Glutamatergic neuron (in vitro differentiated cells): ENCODE data around the gene FAAP100. TPM values are rescaled to one million over a fixed set of nuclear protein-coding genes. Genes with fewer than 3 reads are reported as not detected.

Experiments
- DNase-seq: peaks from one replicate; pipeline ENCODE4 v3.0.0; 2022
- H3K27ac Mint-ChIP-seq: one replicate; pipeline ENCODE4 v1.8.0; 2020; ENCODE audit warnings: mild to moderate bottlenecking, mixed read lengths, inconsistent platforms; ENCODE audit not compliant: unreplicated experiment
- H3K27me3 Mint-ChIP-seq: one replicate; pipeline ENCODE4 v1.8.0; 2020; ENCODE audit warnings: mild to moderate bottlenecking, moderate library complexity, mixed read lengths, inconsistent platforms; ENCODE audit not compliant: unreplicated experiment
- H3K36me3 Mint-ChIP-seq: one replicate; pipeline ENCODE4 v1.8.0; 2020; ENCODE audit warnings: mild to moderate bottlenecking, mixed read lengths, inconsistent platforms; ENCODE audit not compliant: unreplicated experiment
- H3K4me1 Mint-ChIP-seq: one replicate; pipeline ENCODE4 v1.8.0; 2020; ENCODE audit warnings: mild to moderate bottlenecking, low read depth, mixed read lengths, inconsistent platforms; ENCODE audit not compliant: unreplicated experiment
- H3K4me3 Mint-ChIP-seq: one replicate; pipeline ENCODE4 v1.8.0; 2020; ENCODE audit warnings: mild to moderate bottlenecking, mixed read lengths, inconsistent platforms; ENCODE audit not compliant: unreplicated experiment
- H3K9me3 Mint-ChIP-seq: one replicate; pipeline ENCODE4 v1.8.0; 2020; ENCODE audit warnings: mild to moderate bottlenecking, moderate library complexity, mixed read lengths, inconsistent platforms; ENCODE audit not compliant: unreplicated experiment
- CTCF ChIP-seq: fragments of 200-600 bp; sonication (generic); IDR thresholded peaks from one replicate; pipeline ENCODE4 v1.5.0; 2021; ENCODE audit not compliant: partially characterized antibody, unreplicated experiment
- total RNA-seq: library from RNA; stranded (reverse); fragmentation: NEBNext Ultra II Directional; extraction: Animal tissue kit (Norgen Biotek cat#: 25700); gene quantifications from one replicate; pipeline ENCODE4 v1.2.1, GENCODE V29; 2021; ENCODE audit not compliant: unreplicated experiment

FAAP100 gene
- total RNA-seq, 1 donor from 2014 or later, result 56.5 TPM

DNA sequence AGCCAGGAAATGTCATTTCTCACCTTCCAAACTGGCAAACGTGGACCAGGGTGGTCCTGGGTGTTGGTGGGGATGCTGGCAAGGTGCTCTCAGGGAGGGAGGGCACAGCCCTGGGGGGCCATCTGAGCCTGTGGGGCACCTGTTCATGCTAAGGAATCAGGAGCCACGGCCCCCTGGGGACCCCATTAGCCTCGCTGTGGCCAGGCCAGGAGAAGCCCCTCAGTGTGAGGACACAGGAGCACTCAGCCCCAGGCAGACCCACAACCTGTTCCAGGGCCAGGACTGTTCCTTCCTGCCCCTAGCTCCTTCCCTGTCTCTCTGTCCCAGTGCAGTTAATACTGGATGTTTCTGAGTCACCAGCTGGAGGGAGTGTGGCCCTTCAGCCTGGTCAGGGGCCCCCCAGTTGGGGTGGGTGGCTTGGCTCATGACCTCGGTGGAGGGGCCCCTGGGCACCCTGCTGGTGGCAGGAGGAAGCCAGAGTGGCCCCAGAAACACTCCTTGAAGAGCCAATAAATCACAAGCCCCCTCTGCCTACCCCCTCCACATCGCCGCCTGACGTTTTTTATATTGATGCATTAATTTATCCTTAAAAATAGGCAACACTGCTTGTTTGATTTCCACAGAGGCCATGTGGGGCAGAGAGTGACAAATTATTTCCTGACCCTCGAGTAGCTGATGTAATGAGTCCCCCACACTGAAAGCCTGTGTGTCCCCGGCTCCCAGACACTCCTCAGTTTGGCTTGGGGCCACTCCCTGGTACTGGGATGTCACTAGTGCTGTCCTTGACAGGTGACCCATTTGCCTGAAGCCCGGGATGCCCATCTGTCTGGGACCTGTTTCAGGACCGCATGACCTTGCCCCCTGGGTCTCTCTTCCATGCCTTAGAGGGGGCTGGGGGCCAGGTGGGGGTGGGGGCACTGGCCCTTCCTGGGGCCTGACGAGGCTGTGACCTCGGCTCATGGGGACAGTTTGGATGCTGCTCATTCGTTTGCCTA lies 61.9 kb downstream of the FAAP100 start:
- peaks cover 11% of the 10 kb centered on the region for H3K27me3 Mint-ChIP-seq
- peak overlapping the region; percentile 87 for H3K4me3 Mint-ChIP-seq
- peak; percentile 56 for DNase-seq
- TF ChIP-seq CTCF, result no peak
- peak overlapping the region; percentile 95 for H3K27ac Mint-ChIP-seq
- no peaks in the 10 kb centered on the region for H3K36me3 Mint-ChIP-seq
- peaks cover 11% of the 10 kb centered on the region for H3K9me3 Mint-ChIP-seq
- H3K4me1 Mint-ChIP-seq, result peaks cover 37% of the 10 kb centered on the region

Other genes with a start within 250 kb of the FAAP100 start
- gene BAHCC1, start 156.9 kb downstream of the FAAP100 start, total RNA-seq, result 111 TPM
- gene ACTG1, start 39.6 kb downstream of the FAAP100 start, total RNA-seq, result 5,342 TPM
- gene FSCN2, start 24.0 kb downstream of the FAAP100 start, total RNA-seq, result 6.1 TPM
- 137 TPM for gene NPLOC4, start 84.8 kb upstream of the FAAP100 start, total RNA-seq
- gene TSPAN10, start 84.8 kb upstream of the FAAP100 start, total RNA-seq, result not detected
- gene PDE6G, start 104.2 kb upstream of the FAAP100 start, total RNA-seq, result not detected
- gene OXLD1, start 114.3 kb upstream of the FAAP100 start, total RNA-seq, result 24.7 TPM
- gene CCDC137, start 114.4 kb upstream of the FAAP100 start, total RNA-seq, result 33.8 TPM
- 55.2 TPM for gene ARL16, start 131.4 kb upstream of the FAAP100 start, total RNA-seq
- gene HGS, start 131.7 kb upstream of the FAAP100 start, total RNA-seq, result 167 TPM
- 57.7 TPM for gene MRPL12, start 151.0 kb upstream of the FAAP100 start, total RNA-seq
- gene SLC25A10, start 159.9 kb upstream of the FAAP100 start, total RNA-seq, result 60.8 TPM